HG03175 (cell line): ENCODE measurements around the gene CCDC185.

Experiments
- ATAC-seq: cut with Tn5 transposase; IDR thresholded peaks from one replicate; pipeline ENCODE4 v1.9.1; 2021; ENCODE audit warnings: mild to moderate bottlenecking, moderate library complexity; ENCODE audit not compliant: unreplicated experiment

Gene CCDC185

GRCh38 chr1:223429313-223429731 lies 36.1 kb downstream of the CCDC185 start:
- no peak for ATAC-seq

- ATAC-seq: no peak
These were observed 36.6 kb downstream of the CCDC185 start for GRCh38 chr1:223429821-223430220.

- ATAC-seq: no peak
These were observed 37.0 kb downstream of the CCDC185 start for GRCh38 chr1:223430236-223430635.

GRCh38 chr1:223437151-223437550 lies 43.9 kb downstream of the CCDC185 start:
- no peak for ATAC-seq

- ATAC-seq: no peak
These were observed 50.2 kb downstream of the CCDC185 start for GRCh38 chr1:223443397-223443796.

- ATAC-seq: no peak
These were observed 51.2 kb downstream of the CCDC185 start for GRCh38 chr1:223444411-223444810.
